Endothelial cell of umbilical vein (primary cell): Measurements from ENCODE around the gene VPS13A. TPM values are rescaled to one million over a fixed set of nuclear protein-coding genes. Genes with fewer than 3 reads are reported as not detected.
A peak's percentile ranks its signal among the peaks of the same experiment; 100 is the strongest.

Experiments
- BruUV-seq: library from RNA; stranded (reverse); fragments of 400-500 nt; replicated peaks from 2 replicates; lab custom pipeline; 2021; lab: Mats Ljungman, UMichigan
- CTCF ChIA-PET: fragments of 300-600, 350-600 bp; sonication (Branson Sonifier 250); formaldehyde crosslinking; loops from one replicate; lab custom pipeline; 2021; ENCODE audit warnings: antibody characterized with exemption, inconsistent platforms; lab: Charles Lee
- POLR2A ChIA-PET: fragments of 300-600, 350-600 bp; sonication (Branson Sonifier 250); formaldehyde crosslinking; loops from one replicate; lab custom pipeline; 2021; ENCODE audit warnings: antibody characterized with exemption, inconsistent platforms; lab: Charles Lee
- DNase-seq: peaks from one replicate; pipeline ENCODE4 v3.0.0-alpha.2; 2011; ENCODE audit warnings: low read depth, low spot score
- FAIRE-seq: peaks from 2 replicates; lab custom pipeline; 2011; peaks lifted over from hg19 to GRCh38; lab: Jason Lieb, UNC
- H2AFZ ChIP-seq: 2 replicates; pipeline ENCODE4 v1.6.0; 2012; ENCODE audit warnings: low read depth, low read length, control low read depth, inconsistent platforms
- H3K27ac ChIP-seq: 2 replicates; pipeline ENCODE4 v1.5.1; 2011; ENCODE audit warnings: low read depth, mild to moderate bottlenecking, control low read depth, low read length, moderate library complexity; ENCODE audit not compliant: insufficient read depth
- H3K27me3 ChIP-seq, 2 experiments: 2 replicates each; pipeline versions ENCODE4 v1.6.0 to v1.6.1; 2011; ENCODE audit warnings: low read length in 2 of 2, mixed read lengths in 1 of 2; ENCODE audit not compliant: control insufficient read depth in 2 of 2, insufficient read depth in 2 of 2
- H3K36me3 ChIP-seq, 2 experiments: 2 replicates in 1 of 2; 3 replicates in 1 of 2; pipeline ENCODE4 v1.5.1; 2011; ENCODE audit warnings: low read length in 2 of 2, mild to moderate bottlenecking in 1 of 2, moderate library complexity in 1 of 2; ENCODE audit not compliant: control insufficient read depth in 2 of 2, insufficient read depth in 2 of 2; ENCODE audit errors: extremely low read depth in 1 of 2
- H3K4me1 ChIP-seq: 3 replicates; pipeline ENCODE4 v1.5.1; 2011; ENCODE audit warnings: mild to moderate bottlenecking, low read length; ENCODE audit not compliant: control insufficient read depth, insufficient read depth; ENCODE audit errors: extremely low read depth
- H3K4me2 ChIP-seq: 2 replicates; pipeline ENCODE4 v1.6.1; 2011; ENCODE audit warnings: low read length, control low read depth, mixed read lengths; ENCODE audit not compliant: insufficient read depth
- H3K4me3 ChIP-seq, 3 experiments: fragments of 200-600 bp in 1 of 3; sonication (generic), shearing (Covaris generic) in 1 of 3; replicated peaks in 1 of 3; 2 replicates each; pipeline ENCODE4 v1.5.1; 2011 to 2016; ENCODE audit warnings: control low read depth in 3 of 3, low read length in 3 of 3, mild to moderate bottlenecking in 2 of 3, inconsistent platforms in 1 of 3, low read depth in 1 of 3, moderate library complexity in 1 of 3; ENCODE audit not compliant: insufficient read depth in 1 of 3
- H3K79me2 ChIP-seq: 2 replicates; pipeline ENCODE4 v1.6.0; 2012; ENCODE audit warnings: low read length, inconsistent platforms; ENCODE audit not compliant: control insufficient read depth, insufficient read depth
- H3K9ac ChIP-seq: replicated peaks from 2 replicates; pipeline ENCODE3; 2011; ENCODE audit warnings: low read length, control low read depth; ENCODE audit not compliant: insufficient read depth; ENCODE audit errors: extremely low read depth
- H3K9me1 ChIP-seq: replicated peaks from 3 replicates; pipeline ENCODE4 v1.6.0; 2011; ENCODE audit warnings: mild to moderate bottlenecking, low read length; ENCODE audit not compliant: control insufficient read depth, insufficient read depth; ENCODE audit errors: extremely low read depth
- H3K9me3 ChIP-seq: replicated peaks from 2 replicates; pipeline ENCODE4 v1.5.1; 2012; ENCODE audit warnings: low read length, inconsistent platforms; ENCODE audit not compliant: control insufficient read depth, insufficient read depth
- H4K20me1 ChIP-seq: replicated peaks from 2 replicates; pipeline ENCODE3; 2011; ENCODE audit warnings: mild to moderate bottlenecking, low read length; ENCODE audit not compliant: control insufficient read depth, insufficient read depth; ENCODE audit errors: extremely low read depth
- CTCF ChIP-seq, 2 donors: IDR thresholded peaks; 1 replicate in 1 of 2; 2 replicates in 1 of 2; pipeline ENCODE4 v1.5.1; 2011; ENCODE audit warnings: low read length in 2 of 2, mild to moderate bottlenecking in 2 of 2, moderate library complexity in 2 of 2, control low read depth in 1 of 2, inconsistent platforms in 1 of 2, low read depth in 1 of 2; ENCODE audit not compliant: insufficient read depth in 1 of 2; ENCODE audit errors: extremely low read depth in 1 of 2
- EZH2 ChIP-seq: IDR thresholded peaks from 2 replicates; pipeline ENCODE4 v1.6.1; 2012; ENCODE audit warnings: borderline replicate concordance, low read depth, mild to moderate bottlenecking, moderate library complexity, low read length, inconsistent platforms; ENCODE audit not compliant: severe bottlenecking
- FOS ChIP-seq: IDR thresholded peaks from 2 replicates; pipeline ENCODE4 v1.6.1; 2011; ENCODE audit warnings: mild to moderate bottlenecking, low read length, moderate library complexity, borderline replicate concordance; ENCODE audit not compliant: insufficient read depth
- JUN ChIP-seq: IDR thresholded peaks from 2 replicates; pipeline ENCODE4 v1.6.1; 2011; ENCODE audit warnings: borderline replicate concordance, low read depth; ENCODE audit not compliant: insufficient read length, insufficient read depth
- MAX ChIP-seq: IDR thresholded peaks from 2 replicates; pipeline ENCODE4 v1.6.1; 2011; ENCODE audit not compliant: insufficient read depth, insufficient read length
- MYC ChIP-seq: IDR thresholded peaks from one replicate; pipeline ENCODE4 v1.6.1; 2011; ENCODE audit warnings: mild to moderate bottlenecking, low read depth, low read length
- POLR2A ChIP-seq: IDR thresholded peaks from 2 replicates; pipeline ENCODE4 v1.6.1; 2012; ENCODE audit warnings: low read depth, mild to moderate bottlenecking, control low read depth, low read length
- POLR2AphosphoS5 ChIP-seq: IDR thresholded peaks from 2 replicates; pipeline ENCODE4 v1.6.1; 2012; ENCODE audit warnings: low read depth, mild to moderate bottlenecking, control low read depth, low read length, moderate library complexity; ENCODE audit not compliant: insufficient read depth
- dilution Hi-C: fragments of 300-500 bp; cut with MboI; formaldehyde crosslinking; loops from one replicate; pipeline ENCODE4 v1.15.0; 2019; ENCODE audit warnings: low sequenced_read_pairs; ENCODE audit not compliant: extremely low pct_ligation_motif_present
- intact Hi-C: fragments of 100-400 bp; cut with micrococcal nuclease; formaldehyde crosslinking; loops from one replicate; pipeline ENCODE4 v1.10.0; 2022
- polyA plus RNA-seq, 4 experiments: library from polyadenylated mRNA; depleted of rRNA in 3 of 4; stranded (reverse) in 3 of 4; unstranded in 1 of 4; fragments of >200 nt; gene quantifications; 2 replicates each; pipeline versions ENCODE4 v1.2.1 to v1.2.3, GENCODE V29; 2011 to 2012; ENCODE audit warnings: missing spikeins in 1 of 4
- total RNA-seq: library from RNA; stranded (reverse); gene quantifications from 2 replicates; pipeline ENCODE4 v1.2.3, GENCODE V29; 2021

VPS13A gene
- total and polyA plus RNA-seq, 2 donors (not counting 3 experiments of a cell fraction or from before 2014, with no cell fraction given), result 4.7 to 33.3 TPM

- intact Hi-C loops, result loop anchor here (2.0 to 10.0 kb wide), 4 partner anchors 135 to 765 kb away; no protein-coding TSS in a partner anchor
- TF ChIP-seq MAX (no peak), CTCF (IDR thresholded peaks at IDR 0.05; ENCODE audit: extremely low read depth in 1 of 2, insufficient read depth in 1 of 2, low read depth in 1 of 2, low read length in 2 of 2) (peak in 1 of 2 donors; percentile 7)
- Histone ChIP-seq H3K9me3 (no peaks in the 10 kb centered on the region), H3K9ac (no peak overlapping the region), H3K4me3 (no peak overlapping the region), H3K9me1 (no peaks in the 10 kb centered on the region), H3K4me1 (no peaks in the 10 kb centered on the region), H3K36me3 (no peaks in the 10 kb centered on the region), H2AFZ (no peak overlapping the region), H3K27ac (no peak overlapping the region), H3K4me2 (no peak overlapping the region), H4K20me1 (no peaks in the 10 kb centered on the region), H3K79me2 (no peaks in the 10 kb centered on the region), H3K27me3 (no peaks in the 10 kb centered on the region)
- peak; percentile 22 for DNase-seq
- peak; percentile 43 for FAIRE-seq
- ChIA-PET POLR2A (no interaction called here), CTCF (interaction anchor here (0.8 to 2.9 kb wide), 5 partner anchors 10 to 302 kb away, joined by 3 to 38 read pairs (median 4); no protein-coding TSS in a partner anchor)
- dilution Hi-C loops, result no loop called here
- BruUV-seq, result no TSS peak
Measured at GRCh38 chr9:77449240-77450084, 272.1 kb downstream of the VPS13A start.

- no peak overlapping the region for H3K9ac ChIP-seq
- H4K20me1 ChIP-seq, result no peaks in the 10 kb centered on the region
- no peak overlapping the region for H3K27ac ChIP-seq
- FAIRE-seq, result no peak
- DNase-seq, result no peak
- H3K36me3 ChIP-seq, result no peaks in the 10 kb centered on the region
- POLR2A ChIA-PET, result no interaction called here
- H3K27me3 ChIP-seq, result no peaks in the 10 kb centered on the region
- no peaks in the 10 kb centered on the region for H3K4me1 ChIP-seq
- H3K9me3 ChIP-seq, result no peaks in the 10 kb centered on the region
- no peaks in the 10 kb centered on the region for H3K79me2 ChIP-seq
- no peaks in the 10 kb centered on the region for H3K9me1 ChIP-seq
- intact Hi-C loops (loop anchor here (10.0 kb wide), 3 partner anchors 135 to 765 kb away; no protein-coding TSS in a partner anchor), dilution Hi-C loops (no loop called here)
- CTCF ChIA-PET, result interaction anchor here (0.8 to 2.9 kb wide), 6 partner anchors 9 to 301 kb away, joined by 3 to 38 read pairs (median 4); no protein-coding TSS in a partner anchor
- H3K4me2 ChIP-seq, result no peak overlapping the region
- BruUV-seq, result no TSS peak
- TF ChIP-seq CTCF (IDR thresholded peaks at IDR 0.05; ENCODE audit: extremely low read depth in 1 of 2, insufficient read depth in 1 of 2, low read depth in 1 of 2, low read length in 2 of 2), result no peak
- TF ChIP-seq FOS, result no peak
- TF ChIP-seq EZH2, result no peak
- TF ChIP-seq POLR2A, result no peak
- no peak for TF ChIP-seq POLR2AphosphoS5
- no peak for TF ChIP-seq MAX
- no peak for TF ChIP-seq JUN
- no peak for TF ChIP-seq MYC
- H3K4me3 ChIP-seq, result no peak overlapping the region
- H2AFZ ChIP-seq, result no peak overlapping the region
Measured at GRCh38 chr9:77450085-77450475, 272.7 kb downstream of the VPS13A start.
